ENCODE measurements around the gene FAM13A. TPM values are rescaled to one million over a fixed set of nuclear protein-coding genes. Genes with fewer than 3 reads are reported as not detected.

FAM13A gene
- total and polyA plus RNA-seq, 8 donors = 15.7 to 56.4 (median 38.1) TPM

DNA sequence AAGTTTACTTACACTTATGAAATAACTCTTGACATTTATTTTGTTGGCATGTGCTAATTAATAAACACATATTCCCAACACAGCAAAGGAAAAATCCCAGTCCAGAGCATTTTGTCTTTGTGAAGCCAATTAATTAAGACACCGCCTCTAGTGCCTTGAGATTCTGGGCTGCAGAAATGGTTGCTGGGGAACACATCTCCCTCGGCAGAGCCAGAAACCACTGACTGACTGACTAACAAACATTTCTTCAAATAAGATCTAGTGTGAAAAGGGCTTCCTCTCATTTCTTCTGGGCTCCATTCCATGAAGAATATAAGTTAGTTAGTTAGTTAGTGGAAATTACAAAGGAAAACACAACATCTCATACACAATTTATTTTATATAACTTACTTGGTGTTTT is 331.0 kb downstream of the FAM13A start:
- Histone ChIP-seq H3K27me3 (no peaks in the 10 kb centered on the region), H3K4me3 (no peak overlapping the region), H3K9me3 (no peaks in the 10 kb centered on the region), H3K36me3 (peaks cover 0 to 39% (median 28%) of the 10 kb centered on the region in 3 donors), H3K27ac (no peak overlapping the region), H3K4me1 (no peaks in the 10 kb centered on the region)
- TF ChIP-seq, protein P1, sequence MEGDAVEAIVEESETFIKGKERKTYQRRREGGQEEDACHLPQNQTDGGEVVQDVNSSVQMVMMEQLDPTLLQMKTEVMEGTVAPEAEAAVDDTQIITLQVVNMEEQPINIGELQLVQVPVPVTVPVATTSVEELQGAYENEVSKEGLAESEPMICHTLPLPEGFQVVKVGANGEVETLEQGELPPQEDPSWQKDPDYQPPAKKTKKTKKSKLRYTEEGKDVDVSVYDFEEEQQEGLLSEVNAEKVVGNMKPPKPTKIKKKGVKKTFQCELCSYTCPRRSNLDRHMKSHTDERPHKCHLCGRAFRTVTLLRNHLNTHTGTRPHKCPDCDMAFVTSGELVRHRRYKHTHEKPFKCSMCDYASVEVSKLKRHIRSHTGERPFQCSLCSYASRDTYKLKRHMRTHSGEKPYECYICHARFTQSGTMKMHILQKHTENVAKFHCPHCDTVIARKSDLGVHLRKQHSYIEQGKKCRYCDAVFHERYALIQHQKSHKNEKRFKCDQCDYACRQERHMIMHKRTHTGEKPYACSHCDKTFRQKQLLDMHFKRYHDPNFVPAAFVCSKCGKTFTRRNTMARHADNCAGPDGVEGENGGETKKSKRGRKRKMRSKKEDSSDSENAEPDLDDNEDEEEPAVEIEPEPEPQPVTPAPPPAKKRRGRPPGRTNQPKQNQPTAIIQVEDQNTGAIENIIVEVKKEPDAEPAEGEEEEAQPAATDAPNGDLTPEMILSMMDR (IDR thresholded peaks at IDR 0.05) = no peak
- FAIRE-seq = no peak
- no peak for DNase-seq
- 95% methylated on average over 2 of the region's 2 CpGs for WGBS, 2 donors
- no peak for ATAC-seq
- intact Hi-C loops (cut with DNase I) = no loop called here

DNA sequence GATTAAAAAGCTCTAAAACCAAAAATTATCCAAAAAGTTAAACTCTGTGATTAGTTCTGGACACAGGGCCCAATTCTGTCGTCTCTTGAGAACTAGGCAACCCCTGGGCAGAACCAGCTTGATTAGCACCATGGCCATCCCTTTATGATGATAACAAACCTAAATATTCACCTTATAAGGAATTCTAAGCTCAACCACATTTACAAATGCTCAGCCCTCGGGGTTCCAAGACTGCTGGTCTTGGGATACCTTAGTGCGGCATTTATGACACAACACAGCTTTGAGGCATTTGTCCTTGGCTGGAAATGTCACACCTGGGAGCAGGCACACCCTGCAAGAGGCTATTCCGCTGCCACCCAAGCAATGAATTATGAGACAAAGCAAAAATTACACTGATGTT is 331.8 kb downstream of the FAM13A start:
- Histone ChIP-seq H3K27ac (no peak overlapping the region), H3K4me3 (no peak overlapping the region), H3K27me3 (no peaks in the 10 kb centered on the region), H3K9me3 (no peaks in the 10 kb centered on the region), H3K4me1 (no peaks in the 10 kb centered on the region), H3K36me3 (peaks cover 0 to 31% (median 19%) of the 10 kb centered on the region in 3 donors)
- no peak for DNase-seq
- TF ChIP-seq, protein P1 (IDR thresholded peaks at IDR 0.05) = no peak
- 94 to 96% methylated on average over 4 of the region's 4 CpGs for WGBS, 2 donors
- intact Hi-C loops (cut with DNase I) = no loop called here
- no peak for FAIRE-seq
- no peak for ATAC-seq

DNA sequence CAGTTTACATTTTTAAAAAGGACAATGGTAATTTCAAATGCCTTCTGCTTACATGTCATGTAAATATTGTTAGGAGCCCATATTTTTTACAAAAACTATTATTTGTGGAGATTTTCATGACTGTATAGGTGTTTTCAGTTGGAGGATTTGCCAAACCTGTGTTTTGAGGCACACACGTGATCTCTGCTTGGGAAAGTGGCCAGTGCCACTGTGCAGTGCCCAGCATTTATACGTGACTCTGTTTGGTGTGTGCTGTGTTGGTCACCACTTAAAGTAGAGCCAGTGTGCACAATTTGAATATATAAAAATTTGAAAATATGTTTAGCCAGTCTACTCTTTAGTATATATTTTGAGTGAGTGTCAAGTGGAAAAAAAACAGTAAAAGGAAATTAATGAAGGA is 332.6 kb downstream of the FAM13A start:
- TF ChIP-seq, protein P1 (IDR thresholded peaks at IDR 0.05) = no peak
- DNase-seq = no peak
- no peak overlapping the region for H3K27ac ChIP-seq
- no peaks in the 10 kb centered on the region for H3K9me3 ChIP-seq
- FAIRE-seq = no peak
- no peaks in the 10 kb centered on the region for H3K27me3 ChIP-seq
- 87 to 91% methylated on average over 2 of the region's 2 CpGs for WGBS, 2 donors
- H3K36me3 ChIP-seq = peaks cover 0 to 25% (median 18%) of the 10 kb centered on the region in 3 donors
- intact Hi-C loops (cut with DNase I) = no loop called here
- no peak for ATAC-seq
- H3K4me1 ChIP-seq = no peaks in the 10 kb centered on the region
- H3K4me3 ChIP-seq = no peak overlapping the region

DNA sequence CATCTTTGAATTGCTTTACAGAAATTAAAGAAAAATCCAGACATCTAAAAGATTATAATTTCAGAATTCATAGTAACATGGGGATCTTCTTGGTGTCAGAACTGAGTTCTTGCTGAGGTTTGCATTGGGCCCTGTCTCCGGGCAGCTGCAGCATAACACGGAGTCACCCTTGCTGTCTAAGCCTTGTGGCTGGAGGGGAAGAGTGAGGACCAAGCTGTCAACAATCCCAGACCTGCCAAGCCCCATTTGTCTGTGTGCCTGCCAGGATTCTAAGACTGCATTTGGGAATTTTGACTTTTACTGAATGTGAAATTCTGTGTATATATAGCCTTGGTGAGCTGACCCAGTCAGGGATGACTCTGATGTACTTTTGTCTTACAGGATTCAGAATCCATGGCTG is 334.2 kb downstream of the FAM13A start:
- ATAC-seq (no peak), DNase-seq (no peak), FAIRE-seq (no peak)
- H3K27ac ChIP-seq = no peak overlapping the region
- intact Hi-C loops (cut with DNase I) = no loop called here
- 95 to 96% methylated on average over 2 of the region's 2 CpGs for WGBS, 2 donors
- no peaks in the 10 kb centered on the region for H3K4me1 ChIP-seq
- no peak overlapping the region for H3K4me3 ChIP-seq
- TF ChIP-seq, protein P1 (IDR thresholded peaks at IDR 0.05) = no peak
- peaks cover 0 to 13% (median 12%) of the 10 kb centered on the region in 3 donors for H3K36me3 ChIP-seq
- H3K27me3 ChIP-seq = no peaks in the 10 kb centered on the region
- H3K9me3 ChIP-seq = no peaks in the 10 kb centered on the region

DNA sequence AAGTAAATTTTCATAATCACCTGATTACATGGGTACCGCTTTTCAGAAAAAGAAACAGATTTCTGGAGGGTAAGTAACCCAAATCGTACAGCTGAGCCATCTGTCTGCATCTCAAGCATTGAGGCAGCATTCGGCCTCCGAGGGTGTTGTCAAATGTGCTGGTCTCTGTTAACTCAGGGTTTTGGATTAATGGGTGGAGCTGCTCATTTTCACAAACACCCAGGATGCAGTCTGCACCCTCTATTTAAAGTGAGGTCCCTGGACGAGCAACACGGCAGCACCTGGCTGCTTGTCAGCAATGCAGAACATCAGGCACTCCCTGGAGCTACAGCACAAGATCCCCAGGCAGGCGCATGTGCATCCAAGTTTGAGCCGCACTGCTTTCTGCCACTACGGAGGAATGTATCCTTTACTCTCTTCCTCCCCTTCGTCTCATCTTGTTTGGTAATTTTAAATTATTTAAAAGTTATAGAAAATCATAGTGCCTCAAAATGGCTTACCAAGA is 334.7 kb downstream of the FAM13A start:
- WGBS, 2 donors = 94 to 95% methylated on average over 10 of the region's 10 CpGs
- H3K27me3 ChIP-seq = no peaks in the 10 kb centered on the region
- DNase-seq = no peak
- H3K36me3 ChIP-seq = peaks cover 0 to 10% (median 9%) of the 10 kb centered on the region in 3 donors
- no peaks in the 10 kb centered on the region for H3K4me1 ChIP-seq
- H3K4me3 ChIP-seq = no peak overlapping the region
- TF ChIP-seq, protein P1 (IDR thresholded peaks at IDR 0.05) = no peak
- no peaks in the 10 kb centered on the region for H3K9me3 ChIP-seq
- intact Hi-C loops (cut with DNase I) = no loop called here
- FAIRE-seq = no peak
- no peak for ATAC-seq
- no peak overlapping the region for H3K27ac ChIP-seq
